Measurements from ENCODE around the gene IL18BP.

The IL18BP gene

DNA sequence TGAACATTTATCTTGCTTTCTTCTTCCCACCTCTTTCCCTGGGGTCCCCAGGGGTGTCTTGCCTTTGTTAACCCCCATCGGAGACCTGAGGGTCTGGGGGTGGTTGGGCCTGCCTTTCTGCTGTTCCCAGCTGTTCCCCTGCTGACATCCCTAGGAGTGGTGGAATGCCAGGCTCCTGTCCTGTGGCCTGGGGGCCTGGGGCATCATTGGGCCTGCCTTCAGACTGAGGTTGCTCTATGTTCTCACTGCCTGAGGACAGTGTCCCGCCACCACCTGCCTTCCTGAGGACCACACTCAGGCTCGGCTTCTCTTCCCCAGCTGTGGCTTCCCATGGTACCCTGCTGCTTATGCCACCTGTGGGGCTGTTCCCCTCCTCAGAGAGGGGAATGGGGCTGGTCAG is 1.1 kb upstream of the IL18BP start:
- DNase-seq = no peak

- DNase-seq = no peak
Observed at GRCh38 chr11:71998061-71998460, 648 bp upstream of the IL18BP start.

DNA sequence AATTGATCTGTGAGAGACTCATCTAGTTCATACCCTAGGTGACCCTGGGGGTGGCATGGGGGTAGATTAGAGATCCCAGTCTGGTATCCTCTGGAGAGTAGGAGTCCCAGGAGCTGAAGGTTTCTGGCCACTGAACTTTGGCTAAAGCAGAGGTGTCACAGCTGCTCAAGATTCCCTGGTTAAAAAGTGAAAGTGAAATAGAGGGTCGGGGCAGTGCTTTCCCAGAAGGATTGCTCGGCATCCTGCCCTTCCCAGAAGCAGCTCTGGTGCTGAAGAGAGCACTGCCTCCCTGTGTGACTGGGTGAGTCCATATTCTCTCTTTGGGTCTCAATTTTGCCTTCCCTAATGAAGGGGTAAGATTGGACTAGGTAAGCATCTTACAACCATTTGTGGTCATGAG is 653 bp downstream of the IL18BP start:
- no peak for DNase-seq

DNA sequence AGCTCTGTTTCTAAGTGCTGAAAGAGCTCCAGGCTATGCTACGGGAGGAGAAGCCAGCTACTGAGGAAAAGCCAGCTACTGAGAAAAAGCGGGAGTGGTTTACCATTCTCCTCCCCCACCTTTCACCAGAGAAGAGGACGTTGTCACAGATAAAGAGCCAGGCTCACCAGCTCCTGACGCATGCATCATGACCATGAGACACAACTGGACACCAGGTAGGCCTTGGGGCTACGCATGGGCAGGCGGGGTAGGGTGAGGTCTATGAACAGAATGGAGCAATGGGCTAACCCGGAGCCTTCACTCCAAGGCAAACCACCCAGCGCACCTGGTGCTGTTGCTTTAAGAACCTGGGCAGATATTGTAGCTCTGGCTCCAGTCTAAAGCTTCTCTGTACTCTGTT is 1.1 kb downstream of the IL18BP start:
- DNase-seq = no peak

DNA sequence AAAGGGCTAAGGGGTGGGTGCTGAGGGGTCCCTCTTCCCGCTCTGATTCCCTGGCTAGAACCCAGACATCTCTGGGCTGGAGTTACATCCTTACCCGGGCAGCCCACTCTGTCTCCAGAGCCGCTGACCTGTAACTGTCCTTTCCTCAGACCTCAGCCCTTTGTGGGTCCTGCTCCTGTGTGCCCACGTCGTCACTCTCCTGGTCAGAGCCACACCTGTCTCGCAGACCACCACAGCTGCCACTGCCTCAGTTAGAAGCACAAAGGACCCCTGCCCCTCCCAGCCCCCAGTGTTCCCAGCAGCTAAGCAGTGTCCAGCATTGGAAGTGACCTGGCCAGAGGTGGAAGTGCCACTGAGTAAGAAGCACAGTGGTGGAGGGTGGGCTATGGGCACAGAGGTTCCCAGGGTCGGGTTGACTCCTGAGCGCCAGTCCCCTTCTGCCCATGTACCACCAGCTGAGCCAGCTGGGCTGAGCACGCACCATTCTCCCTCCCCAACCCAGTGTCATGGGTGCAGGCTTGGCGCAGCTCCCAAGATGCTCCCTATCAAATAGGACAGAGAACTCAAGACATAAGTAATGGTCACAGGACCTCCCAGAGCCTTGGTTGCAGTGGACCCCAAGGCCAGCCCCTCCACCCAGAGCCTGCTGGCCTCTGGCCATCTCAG is 1.6 kb downstream of the IL18BP start:
- no peak for DNase-seq

DNA sequence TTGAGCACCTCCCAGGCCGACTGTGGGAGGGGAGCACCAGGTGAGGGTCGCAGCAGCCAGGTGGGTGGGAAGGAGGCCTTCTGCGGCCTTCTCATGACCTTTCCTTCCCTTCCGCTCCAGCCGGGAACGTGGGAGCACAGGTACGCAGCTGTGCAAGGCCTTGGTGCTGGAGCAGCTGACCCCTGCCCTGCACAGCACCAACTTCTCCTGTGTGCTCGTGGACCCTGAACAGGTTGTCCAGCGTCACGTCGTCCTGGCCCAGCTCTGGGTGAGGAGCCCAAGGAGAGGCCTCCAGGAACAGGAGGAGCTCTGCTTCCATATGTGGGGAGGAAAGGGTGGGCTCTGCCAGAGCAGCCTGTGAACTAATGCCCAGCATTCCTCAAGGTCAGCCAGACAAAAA is 2.6 kb downstream of the IL18BP start:
- DNase-seq = no peak

DNA sequence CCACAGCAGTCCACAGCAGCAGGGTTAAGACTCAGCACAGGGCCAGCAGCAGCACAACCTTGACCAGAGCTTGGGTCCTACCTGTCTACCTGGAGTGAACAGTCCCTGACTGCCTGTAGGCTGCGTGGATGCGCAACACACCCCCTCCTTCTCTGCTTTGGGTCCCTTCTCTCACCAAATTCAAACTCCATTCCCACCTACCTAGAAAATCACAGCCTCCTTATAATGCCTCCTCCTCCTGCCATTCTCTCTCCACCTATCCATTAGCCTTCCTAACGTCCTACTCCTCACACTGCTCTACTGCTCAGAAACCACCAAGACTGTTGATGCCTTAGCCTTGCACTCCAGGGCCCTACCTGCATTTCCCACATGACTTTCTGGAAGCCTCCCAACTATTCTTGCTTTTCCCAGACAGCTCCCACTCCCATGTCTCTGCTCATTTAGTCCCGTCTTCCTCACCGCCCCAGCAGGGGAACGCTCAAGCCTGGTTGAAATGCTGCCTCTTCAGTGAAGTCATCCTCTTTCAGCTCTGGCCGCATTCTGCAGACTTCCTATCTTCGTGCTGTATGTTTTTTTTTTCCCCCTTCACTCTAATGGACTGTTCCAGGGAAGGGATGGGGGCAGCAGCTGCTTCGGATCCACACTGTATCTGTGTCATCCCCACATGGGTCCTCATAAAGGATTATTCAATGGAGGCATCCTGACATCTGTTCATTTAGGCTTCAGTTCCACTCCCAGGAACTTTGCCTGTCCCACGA is 3.3 kb downstream of the IL18BP start:
- no peak for DNase-seq

GRCh38 chr11:72002841-72003775 is 4.4 kb downstream of the IL18BP start:
- no peak for DNase-seq

DNA sequence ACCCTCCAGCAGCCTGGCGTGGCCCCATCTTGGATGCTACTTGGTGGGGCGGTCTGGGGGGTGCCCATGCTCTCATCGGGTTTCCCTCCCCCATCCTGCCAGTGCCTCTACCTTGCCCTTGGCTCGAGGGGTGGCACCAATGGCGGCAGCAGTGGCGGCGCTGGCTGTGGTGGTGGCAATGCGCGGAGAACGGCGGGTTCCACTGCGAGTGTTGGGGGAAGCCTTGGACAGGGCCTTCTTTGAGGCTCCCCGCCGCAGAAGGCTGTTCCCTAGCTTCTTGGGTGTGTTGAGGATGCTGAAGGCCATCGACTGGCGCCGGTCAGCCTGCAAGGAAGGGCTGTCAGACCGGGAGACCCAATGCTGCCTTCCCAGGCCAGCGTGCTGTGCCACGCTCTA is 5.1 kb downstream of the IL18BP start:
- no peak for DNase-seq

- no peak for DNase-seq
Observed at GRCh38 chr11:72004515-72005346, 6.0 kb downstream of the IL18BP start.

GRCh38 chr11:72005347-72006260 is 6.9 kb downstream of the IL18BP start:
- DNase-seq = no peak

GRCh38 chr11:72006309-72007088 is 7.8 kb downstream of the IL18BP start:
- no peak for DNase-seq

GRCh38 chr11:72007089-72007476 is 8.4 kb downstream of the IL18BP start:
- no peak for DNase-seq

DNA sequence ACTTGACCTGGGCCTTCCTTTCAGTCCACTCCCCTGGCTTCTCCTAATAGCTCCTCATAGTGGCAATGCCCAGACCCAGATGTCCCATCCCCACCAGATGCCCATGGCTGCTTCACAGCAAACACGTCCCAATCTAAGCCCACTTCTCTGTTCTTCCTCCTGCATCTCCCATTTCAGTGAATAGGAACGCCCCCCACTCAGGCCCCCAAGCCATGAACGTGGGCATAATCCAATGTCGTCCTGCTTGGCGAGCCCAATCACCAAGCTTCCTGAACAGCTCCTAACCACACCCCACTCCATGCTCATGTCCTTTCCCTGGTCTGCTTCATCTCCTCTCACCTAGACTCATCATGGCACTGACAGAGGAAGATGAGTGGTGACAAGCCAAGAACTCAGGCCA is 8.9 kb downstream of the IL18BP start:
- DNase-seq = no peak

- no peak for DNase-seq
Observed at GRCh38 chr11:72008728-72009127, 10.0 kb downstream of the IL18BP start.

DNA sequence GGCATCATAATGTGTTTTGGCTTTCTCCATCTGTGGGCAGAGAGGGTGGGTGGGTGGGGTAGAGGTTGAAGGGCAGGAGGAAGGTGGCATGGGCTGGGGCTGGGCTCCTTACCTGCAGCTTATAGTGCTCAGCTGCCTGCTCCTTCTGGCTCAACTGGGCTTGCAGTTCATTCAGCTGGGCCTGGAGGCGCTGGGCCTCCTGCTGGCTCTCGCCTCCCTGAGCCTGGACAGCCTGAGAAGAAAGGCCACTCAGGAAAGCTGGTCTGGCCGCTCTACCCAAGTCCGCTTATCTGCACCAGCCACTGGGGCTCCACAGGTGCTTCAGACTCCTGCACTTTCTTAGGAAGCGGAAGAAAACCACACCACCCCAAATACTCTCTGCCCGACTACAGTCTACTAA is 10.4 kb downstream of the IL18BP start:
- DNase-seq = no peak

DNA sequence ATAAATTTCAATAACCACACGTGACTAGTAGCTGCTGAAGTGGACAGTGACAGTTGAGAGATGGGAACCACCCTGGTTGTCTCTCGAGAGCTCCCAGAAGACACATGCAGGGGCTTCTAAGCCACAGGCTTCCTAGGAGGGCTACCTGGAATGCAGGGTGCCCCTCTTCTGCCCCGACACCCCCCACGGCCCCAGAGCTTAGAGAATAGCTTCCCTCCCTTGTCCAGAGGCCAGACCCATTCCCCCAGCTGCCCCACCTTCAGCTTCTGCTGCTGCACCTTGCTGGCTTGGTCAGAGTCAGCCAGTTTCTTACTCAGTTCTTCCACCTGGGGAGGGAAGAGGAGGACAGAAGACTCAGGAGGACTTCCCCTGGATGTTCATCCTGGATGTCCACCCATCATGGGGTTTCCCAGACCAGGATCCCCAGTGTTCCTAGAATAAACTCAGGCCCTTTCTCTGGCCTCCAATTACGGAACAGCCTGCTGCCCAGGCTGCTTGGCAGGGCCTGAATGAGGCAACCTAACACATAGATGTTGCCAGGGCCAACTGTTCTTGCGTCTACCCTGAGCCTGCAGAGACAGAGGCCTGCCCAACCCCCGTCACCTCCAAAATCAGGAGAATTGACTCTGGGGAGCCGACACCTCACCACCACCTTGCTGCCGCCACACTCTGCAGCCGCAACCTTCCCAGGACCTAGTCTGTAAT is 12.0 kb downstream of the IL18BP start:
- DNase-seq = no peak

GRCh38 chr11:72012091-72012630 is 13.5 kb downstream of the IL18BP start:
- DNase-seq = no peak

- no peak for DNase-seq
Observed at GRCh38 chr11:72012897-72013721, 14.4 kb downstream of the IL18BP start.

Data from GOT3 (cell line).